ENCODE measurements around the gene TRAPPC3. TPM values are rescaled to one million over a fixed set of nuclear protein-coding genes. Genes with fewer than 3 reads are reported as not detected.

TRAPPC3 gene
- total and polyA plus RNA-seq, 10 donors, result 42.9 to 98.1 (median 58.3) TPM

- Histone ChIP-seq H3K4me1 (peaks cover 24 to 68% (median 55%) of the 10 kb centered on the region in 6 donors), H3K27ac (peak within 1 kb of the TSS; percentile 80 to 96 (median 96)), H3K27me3 (replicated peaks in 1 of 7) (peaks cover 0 to 31% (median 14%) of the 10 kb centered on the region in 7 donors), H3K9me3 (no peaks in the 10 kb centered on the region), H3K36me3 (peaks cover 5 to 35% (median 29%) of the 10 kb centered on the region in 6 donors), H3K4me3 (peak within 1 kb of the TSS; percentile 81 to 100 (median 100))
- DNase-seq, result peak; percentile 98
- intact Hi-C loops (cut with DNase I; ENCODE audit: low total_unique reads), result no loop called here
- peak; percentile 62 to 86 (median 81) for TF ChIP-seq POLR2A (IDR thresholded peaks at IDR 0.05)
- TF ChIP-seq POLR2AphosphoS5 (IDR thresholded peaks at IDR 0.05), result peak; percentile 97 to 99 (median 98)
- peak; percentile 99 to 100 (median 99) for TF ChIP-seq CTCF (IDR thresholded peaks at IDR 0.05 in 8 of 11, conservative IDR thresholded peaks at IDR 0.05 in 3 of 11)
- WGBS, 5 donors, result 0 to 1% (median 1%) methylated on average over 28 to 84 of the region's 84 CpGs
These were observed 60.5 kb downstream of the TRAPPC3 start, which contains the start of gene ADPRS for GRCh38 chr1:36088577-36089392. Gene ADPRS, plus strand, starts transcription at chr1:36088892. Its CDS starts 13 bp downstream, at chr1:36088905.

GRCh38 chr1:36088265-36088576 lies 61.1 kb downstream of the TRAPPC3 start:
- Histone ChIP-seq H3K36me3 (peaks cover 3 to 29% (median 23%) of the 10 kb centered on the region in 6 donors), H3K4me1 (peaks cover 18 to 66% (median 52%) of the 10 kb centered on the region in 6 donors), H3K9me3 (no peaks in the 10 kb centered on the region), H3K27me3 (replicated peaks in 1 of 7) (peaks cover 0 to 37% (median 17%) of the 10 kb centered on the region in 7 donors), H3K27ac (peak overlapping the region; percentile 80 to 96 (median 96)), H3K4me3 (peak overlapping the region; percentile 81 to 100 (median 100))
- DNase-seq, result no peak
- TF ChIP-seq CTCF (IDR thresholded peaks at IDR 0.05 in 8 of 11, conservative IDR thresholded peaks at IDR 0.05 in 3 of 11) (no peak), POLR2AphosphoS5 (IDR thresholded peaks at IDR 0.05) (no peak), POLR2A (IDR thresholded peaks at IDR 0.05) (no peak)
- WGBS, 5 donors, result 27 to 43% (median 30%) methylated on average over 4 to 8 of the region's 8 CpGs
- intact Hi-C loops (cut with DNase I; ENCODE audit: low total_unique reads), result no loop called here

- no peaks in the 10 kb centered on the region for H3K9me3 ChIP-seq
- TF ChIP-seq CTCF (IDR thresholded peaks at IDR 0.05 in 8 of 11, conservative IDR thresholded peaks at IDR 0.05 in 3 of 11) (no peak), POLR2A (IDR thresholded peaks at IDR 0.05) (no peak), POLR2AphosphoS5 (IDR thresholded peaks at IDR 0.05) (no peak)
- H3K4me3 ChIP-seq, result peak overlapping the region in 1 of 8 donors; percentile 92
- H3K27ac ChIP-seq, result no peak overlapping the region
- WGBS, 5 donors, result 83 to 92% (median 89%) methylated on average over 19 to 31 of the region's 31 CpGs
- H3K36me3 ChIP-seq, result peaks cover 0 to 22% (median 16%) of the 10 kb centered on the region in 6 donors
- intact Hi-C loops (cut with DNase I; ENCODE audit: low total_unique reads), result no loop called here
- H3K27me3 ChIP-seq (replicated peaks in 1 of 7), result peaks cover 0 to 44% (median 17%) of the 10 kb centered on the region in 7 donors
- peak; percentile 83 for DNase-seq
- peaks cover 16 to 58% (median 46%) of the 10 kb centered on the region in 6 donors for H3K4me1 ChIP-seq
These were observed 61.8 kb downstream of the TRAPPC3 start for GRCh38 chr1:36087233-36088123.

Small RNAs within 50 kb of the gene (small RNA-seq; reads per million reads assigned to genes)
- 0 reads per million in 4 donors for gene RN7SL131P

Other genes with a start within 250 kb of the TRAPPC3 start
- gene AGO3, start 218.4 kb downstream of the TRAPPC3 start, total RNA-seq, result 10 to 100 TPM; 18.6 to 41.1 (median 31.7) TPM
- gene AGO3, start 218.4 kb downstream of the TRAPPC3 start, polyA plus RNA-seq, result 1 to 10 TPM; 1.5 to 2.8 (median 1.9) TPM
- gene TEKT2, start 65.4 kb downstream of the TRAPPC3 start, total RNA-seq, result not detected
- gene TEKT2, start 65.4 kb downstream of the TRAPPC3 start, polyA plus RNA-seq, result under 1 TPM in 1 of 3 donors, not detected in 2; 0.33 TPM
- gene ADPRS, start 60.6 kb downstream of the TRAPPC3 start, total RNA-seq, result 10 to 100 TPM; 21.3 to 44.9 (median 26.6) TPM
- 10 to 100 TPM; 21.3 to 34.0 (median 22.2) TPM for gene ADPRS, start 60.6 kb downstream of the TRAPPC3 start, polyA plus RNA-seq
- 10 to 100 TPM in 4 of 7 donors, 1 to 10 TPM in 3; 7.0 to 32.0 (median 10.3) TPM for gene COL8A2, start 24.3 kb downstream of the TRAPPC3 start, total RNA-seq
- gene COL8A2, start 24.3 kb downstream of the TRAPPC3 start, polyA plus RNA-seq, result 1 to 10 TPM; 2.1 to 5.9 (median 4.3) TPM
- gene MAP7D1, start 6.7 kb upstream of the TRAPPC3 start, total RNA-seq, result 100 to 1,000 TPM in 3 of 7 donors, 10 to 100 TPM in 4; 72.6 to 116 (median 96.9) TPM
- gene MAP7D1, start 6.7 kb upstream of the TRAPPC3 start, polyA plus RNA-seq, result 10 to 100 TPM; 30.4 to 62.7 (median 38.0) TPM
- 100 to 1,000 TPM in 1 of 7 donors, 10 to 100 TPM in 6; 72.8 to 109 (median 95.4) TPM for gene THRAP3, start 75.0 kb upstream of the TRAPPC3 start, total RNA-seq
- gene THRAP3, start 75.0 kb upstream of the TRAPPC3 start, polyA plus RNA-seq, result 10 to 100 TPM; 21.2 to 33.0 (median 27.0) TPM
- gene SH3D21, start 156.9 kb upstream of the TRAPPC3 start, total RNA-seq, result 1 to 10 TPM; 1.7 to 9.4 (median 7.2) TPM
- 1 to 10 TPM; 1.7 to 5.1 (median 1.9) TPM for gene SH3D21, start 156.9 kb upstream of the TRAPPC3 start, polyA plus RNA-seq
- 10 to 100 TPM; 31.1 to 77.4 (median 43.7) TPM for gene EVA1B, start 174.2 kb upstream of the TRAPPC3 start, total RNA-seq
- gene EVA1B, start 174.2 kb upstream of the TRAPPC3 start, polyA plus RNA-seq, result 10 to 100 TPM; 17.2 to 45.1 (median 37.4) TPM
- 10 to 100 TPM; 43.3 to 79.2 (median 55.3) TPM for gene STK40, start 236.4 kb upstream of the TRAPPC3 start, total RNA-seq
- gene STK40, start 236.4 kb upstream of the TRAPPC3 start, polyA plus RNA-seq, result 10 to 100 TPM; 13.7 to 37.4 (median 14.8) TPM
- 10 to 100 TPM; 42.9 to 62.2 (median 49.0) TPM for gene LSM10, start 248.4 kb upstream of the TRAPPC3 start, total RNA-seq
- gene LSM10, start 248.4 kb upstream of the TRAPPC3 start, polyA plus RNA-seq, result 10 to 100 TPM; 65.1 to 87.6 (median 86.6) TPM